Right hindlimb (tissue), 1 donor: Measurements from ENCODE around the gene SLCO4A1.

Experiments
- DNase-seq: peaks from one replicate; pipeline ENCODE4 v3.0.0-alpha.2; 2018

Gene SLCO4A1

DNA sequence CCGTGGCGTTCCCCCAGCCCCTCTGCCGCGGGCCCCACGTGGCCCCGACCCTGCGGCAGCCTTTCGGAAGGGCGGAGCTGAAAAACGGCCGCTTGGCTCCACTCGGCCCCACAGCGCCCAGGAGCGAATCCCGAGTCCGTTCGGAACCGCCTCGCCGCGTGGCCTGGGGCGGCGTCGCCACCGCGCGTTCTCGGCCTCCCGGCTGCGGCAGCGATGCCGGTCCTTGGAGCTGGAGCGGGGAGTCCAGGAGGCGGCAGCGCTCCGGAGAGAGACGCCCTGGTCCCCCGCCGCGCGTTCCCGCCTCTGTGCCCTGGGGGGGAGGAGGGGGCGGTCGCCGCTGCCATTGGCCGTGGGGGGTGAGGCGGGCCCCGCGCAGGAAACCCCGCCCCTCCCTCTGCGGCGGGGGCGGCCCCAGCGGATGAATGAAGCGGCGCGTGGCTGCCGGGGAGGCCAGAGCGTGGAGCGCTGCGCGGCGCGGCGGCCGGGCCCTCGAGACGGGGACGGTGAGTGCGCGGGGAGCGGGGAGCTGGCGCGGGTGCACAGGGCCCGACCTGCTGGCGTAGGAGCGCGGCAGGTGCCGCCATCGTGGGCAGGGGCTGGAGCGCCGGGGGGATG, at the start of gene SLCO4A1:
TSS of gene SLCO4A1 (plus strand) at position 453 of the 615 bp plus-strand sequence. CDS start 13,952 bp downstream, outside the sequence.
- peak; percentile 66 for DNase-seq

GRCh38 chr20:62592506-62593177, 49.7 kb upstream of the SLCO4A1 start:
- no peak for DNase-seq

DNA sequence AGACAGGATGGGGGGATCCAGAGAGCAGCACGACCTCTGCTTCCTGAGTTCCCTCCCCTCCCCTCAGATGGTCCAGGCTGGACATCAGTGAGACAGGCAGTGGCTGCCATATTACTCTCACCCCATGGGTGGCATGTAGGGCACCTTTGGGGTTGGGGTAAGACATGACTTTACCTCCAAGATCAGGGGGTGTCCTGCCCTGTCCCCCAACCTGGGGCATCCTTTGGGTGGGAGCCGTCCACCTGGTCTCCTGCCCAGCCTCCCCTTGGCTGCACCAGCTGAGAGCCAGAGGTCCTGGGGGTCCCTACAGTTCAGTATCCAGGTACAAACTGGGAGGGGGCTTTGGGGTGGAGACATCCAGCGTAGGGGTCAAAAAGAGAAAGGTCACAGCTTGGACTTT, 48.7 kb upstream of the SLCO4A1 start:
- DNase-seq, result no peak

GRCh38 chr20:62595069-62595468, 47.2 kb upstream of the SLCO4A1 start:
- DNase-seq, result no peak

- no peak for DNase-seq
These were observed 46.8 kb upstream of the SLCO4A1 start for GRCh38 chr20:62595491-62595890.

DNA sequence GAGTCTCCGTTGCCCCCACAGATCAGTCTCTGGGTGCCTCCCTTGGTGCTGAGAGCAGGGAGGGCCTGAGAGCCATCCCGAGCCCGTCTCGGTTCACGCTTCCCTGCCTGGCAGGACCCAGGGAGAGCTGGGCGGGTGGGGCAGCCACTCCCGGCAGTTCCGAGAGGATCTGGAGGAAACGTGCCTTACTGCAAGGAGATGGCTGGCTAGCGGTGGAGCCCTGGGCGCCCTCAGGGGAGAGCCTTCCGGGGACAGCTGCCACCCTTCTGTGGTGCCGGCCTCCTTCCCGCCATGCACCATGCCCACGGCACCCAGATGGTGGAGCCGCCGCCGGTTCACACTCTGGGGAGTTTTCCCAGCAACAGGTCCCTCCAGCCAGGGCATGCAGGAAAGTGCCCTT, 45.8 kb upstream of the SLCO4A1 start:
- DNase-seq, result no peak

GRCh38 chr20:62596921-62597320, 45.4 kb upstream of the SLCO4A1 start:
- no peak for DNase-seq

GRCh38 chr20:62597416-62598115, 44.7 kb upstream of the SLCO4A1 start:
- no peak for DNase-seq

- DNase-seq, result no peak
These were observed 43.5 kb upstream of the SLCO4A1 start for GRCh38 chr20:62598761-62599194.

DNA sequence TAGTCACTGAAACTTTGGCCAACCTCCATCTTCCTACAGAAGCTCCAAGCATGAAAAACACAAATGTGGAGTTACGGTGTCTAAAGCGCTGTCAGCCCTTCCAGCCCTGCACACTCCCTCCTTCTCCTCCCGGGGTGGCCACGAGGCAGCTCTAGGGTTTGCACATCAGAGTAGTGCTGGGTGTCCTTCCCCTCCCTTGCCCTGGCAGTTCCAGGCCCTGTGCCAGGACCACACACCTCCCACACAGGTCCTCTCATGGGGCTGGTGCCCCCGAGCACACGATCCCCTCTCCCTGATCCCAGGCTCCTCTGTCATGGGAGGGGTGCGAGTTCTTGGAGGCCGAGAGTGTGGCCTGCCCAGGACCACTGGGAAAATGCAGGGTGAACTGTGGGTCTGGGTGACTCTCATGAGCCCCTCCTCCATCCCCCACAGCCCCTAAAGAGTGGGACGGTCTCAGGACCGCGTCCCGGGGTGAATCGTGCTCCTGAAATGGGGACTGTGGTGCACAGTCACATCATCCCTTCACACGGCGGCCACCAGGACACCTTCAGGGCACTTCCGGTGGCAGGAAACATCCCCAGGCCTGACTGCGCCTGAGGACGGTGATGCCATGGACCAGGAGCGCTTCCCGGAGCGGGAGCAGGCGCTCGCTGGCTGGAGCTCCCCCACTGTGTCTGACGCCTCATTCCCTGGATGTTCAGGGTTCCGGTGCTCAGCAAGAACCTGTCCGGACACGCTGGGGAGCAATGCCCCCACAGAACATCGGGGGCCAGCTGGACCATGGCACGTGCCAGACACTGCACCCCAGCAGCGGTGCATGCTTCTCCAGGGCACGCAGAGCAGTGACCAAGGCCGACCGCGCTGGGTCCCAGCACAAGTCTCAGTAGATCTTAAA, 42.8 kb upstream of the SLCO4A1 start:
- no peak for DNase-seq

- no peak for DNase-seq
These were observed 41.1 kb upstream of the SLCO4A1 start for GRCh38 chr20:62601172-62601571.

DNA sequence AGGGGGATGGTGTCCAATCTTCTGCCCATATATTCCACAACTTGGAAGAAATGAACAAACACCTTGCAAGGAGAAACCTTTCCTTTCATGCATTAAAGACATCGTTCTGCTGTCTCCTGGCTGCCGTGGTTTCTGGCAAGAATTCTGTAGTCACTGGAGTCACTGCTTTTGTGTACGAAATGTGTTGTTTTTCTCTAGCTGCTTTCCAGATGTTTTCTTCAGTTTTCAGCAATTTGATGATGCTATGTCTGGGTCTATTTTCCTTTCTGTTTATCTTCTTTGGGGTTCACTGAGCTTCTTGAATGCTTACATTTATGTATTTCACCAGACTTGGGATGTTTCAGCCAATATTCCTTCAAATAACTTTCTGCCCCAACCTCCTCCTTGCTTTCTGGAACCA, 40.6 kb upstream of the SLCO4A1 start:
- no peak for DNase-seq

DNA sequence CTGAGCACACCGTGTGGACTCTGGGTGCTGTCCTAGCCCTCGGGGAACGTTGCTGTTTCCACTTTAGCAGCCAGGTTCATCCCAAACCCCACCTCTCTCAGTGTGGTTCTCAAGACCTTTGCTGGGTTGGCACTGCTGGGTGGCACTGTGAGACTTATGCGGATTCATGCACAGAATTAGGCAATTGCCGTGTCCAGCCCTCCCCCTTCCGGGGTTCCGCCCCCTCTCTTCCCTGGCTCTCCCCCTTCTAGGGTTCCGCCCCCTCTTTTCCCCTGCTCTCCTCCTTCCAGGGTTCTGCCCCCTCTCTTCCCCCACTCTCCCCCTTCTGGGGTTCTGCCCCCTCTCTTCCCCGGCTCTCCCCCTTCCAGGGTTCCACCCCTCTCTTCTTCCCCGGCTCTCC, 39.8 kb upstream of the SLCO4A1 start:
- no peak for DNase-seq

DNA sequence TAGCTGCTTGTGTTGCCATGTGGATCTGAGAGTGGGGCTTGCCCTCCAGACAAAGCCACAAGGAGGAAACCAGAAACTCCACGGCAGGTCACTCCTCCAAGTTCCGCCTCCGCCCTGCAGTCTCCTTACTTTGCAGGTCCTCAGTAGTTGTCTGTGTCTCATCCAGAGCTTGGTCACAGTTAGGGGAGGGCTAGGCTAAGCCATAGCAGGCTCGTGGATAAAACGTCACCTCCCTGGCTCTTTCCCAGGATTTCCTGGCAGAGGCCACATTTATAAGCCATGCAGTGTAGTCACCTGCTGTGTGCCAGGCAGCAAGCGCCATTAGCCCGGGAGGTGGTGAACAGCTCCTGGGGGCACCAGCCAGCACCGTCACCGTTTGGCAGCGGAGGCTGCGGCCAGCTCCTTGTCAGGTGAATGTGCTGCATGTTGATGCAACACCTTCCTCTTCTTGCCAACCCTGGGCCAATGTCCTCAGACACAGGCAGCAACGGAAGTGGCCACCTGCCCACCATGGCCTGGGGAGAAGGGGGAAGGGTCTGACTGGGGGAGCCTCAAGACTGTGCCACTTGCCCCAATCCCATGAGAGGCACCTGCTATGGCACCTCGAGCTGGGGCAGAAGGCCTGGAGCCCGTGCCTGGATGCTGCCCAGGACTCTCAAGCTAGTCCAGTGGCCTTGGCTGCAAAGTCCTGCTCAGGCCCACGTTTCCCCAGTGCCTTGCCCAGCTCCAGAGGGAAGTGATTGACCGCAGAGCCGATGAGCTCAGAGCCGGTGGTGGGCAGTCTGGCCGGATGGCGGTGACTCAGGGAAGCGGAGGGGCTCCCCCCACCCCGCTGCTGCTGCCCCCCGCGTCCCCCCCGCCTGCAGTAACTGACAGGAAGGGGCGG, 39.0 kb upstream of the SLCO4A1 start:
- no peak for DNase-seq

DNA sequence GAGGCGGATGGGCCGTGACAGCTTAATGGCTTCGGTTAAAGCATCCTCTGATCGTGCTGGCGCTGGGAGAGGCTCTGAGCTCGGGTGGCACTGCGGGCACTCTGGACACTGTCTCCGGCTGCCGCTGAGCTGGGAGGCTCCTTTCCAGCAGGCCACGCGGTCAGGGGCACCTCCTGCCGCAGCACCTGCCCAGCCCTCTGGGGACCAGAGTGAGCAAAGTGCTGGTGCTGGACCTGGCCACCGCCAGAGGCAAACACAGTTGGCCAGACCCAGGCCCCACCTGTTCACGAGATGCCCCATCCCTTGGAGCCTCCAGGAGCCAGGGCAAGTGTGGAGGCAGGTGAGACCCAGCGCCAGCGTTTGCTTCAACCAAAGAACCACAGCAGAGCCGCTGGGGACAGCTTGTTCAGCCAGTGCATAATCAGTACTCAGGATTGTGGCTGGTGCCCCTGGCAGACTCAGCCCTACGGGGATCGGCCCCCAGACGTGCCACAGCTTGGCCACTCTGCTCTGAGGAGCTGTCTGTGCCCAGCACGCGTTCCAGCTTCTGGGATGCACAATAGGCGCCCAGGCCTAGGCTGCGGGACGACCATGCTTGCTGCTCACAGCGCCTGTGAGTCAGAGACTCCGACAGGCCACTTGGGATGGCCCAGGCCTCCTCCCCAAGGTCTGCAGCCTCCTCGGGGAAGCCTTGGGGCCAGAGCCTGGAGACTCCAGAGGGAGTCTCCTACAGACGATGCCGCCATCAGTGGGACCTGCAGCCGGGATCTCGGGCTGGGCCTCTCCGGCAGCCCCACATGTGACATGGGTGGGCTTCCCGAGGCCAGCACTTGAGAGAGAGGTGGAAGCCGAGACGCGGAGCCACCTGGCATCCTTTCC, 38.2 kb upstream of the SLCO4A1 start:
- DNase-seq, result no peak

- no peak for DNase-seq
These were observed 37.5 kb upstream of the SLCO4A1 start for GRCh38 chr20:62604796-62605195.

GRCh38 chr20:62605236-62605943, 36.9 kb upstream of the SLCO4A1 start:
- no peak for DNase-seq

DNA sequence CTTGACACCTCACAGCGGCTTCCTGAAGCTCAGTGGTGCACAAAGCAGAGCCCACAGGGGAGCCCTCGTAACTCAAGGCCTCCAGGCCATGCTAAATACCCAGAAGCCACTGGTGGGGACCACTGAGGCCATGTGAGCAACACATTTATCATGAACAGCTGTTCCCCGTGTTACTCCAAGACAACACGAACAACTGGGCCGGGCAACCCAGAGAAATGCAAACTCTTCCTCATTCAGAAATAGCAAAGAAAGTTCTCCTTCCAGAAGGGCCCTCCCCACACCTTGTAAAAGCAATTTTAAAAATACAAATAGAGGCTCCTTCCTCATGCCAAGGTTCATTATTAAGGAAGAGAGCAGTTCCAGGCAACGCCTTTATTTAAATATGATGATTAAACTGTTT, 36.3 kb upstream of the SLCO4A1 start:
- DNase-seq, result no peak

DNA sequence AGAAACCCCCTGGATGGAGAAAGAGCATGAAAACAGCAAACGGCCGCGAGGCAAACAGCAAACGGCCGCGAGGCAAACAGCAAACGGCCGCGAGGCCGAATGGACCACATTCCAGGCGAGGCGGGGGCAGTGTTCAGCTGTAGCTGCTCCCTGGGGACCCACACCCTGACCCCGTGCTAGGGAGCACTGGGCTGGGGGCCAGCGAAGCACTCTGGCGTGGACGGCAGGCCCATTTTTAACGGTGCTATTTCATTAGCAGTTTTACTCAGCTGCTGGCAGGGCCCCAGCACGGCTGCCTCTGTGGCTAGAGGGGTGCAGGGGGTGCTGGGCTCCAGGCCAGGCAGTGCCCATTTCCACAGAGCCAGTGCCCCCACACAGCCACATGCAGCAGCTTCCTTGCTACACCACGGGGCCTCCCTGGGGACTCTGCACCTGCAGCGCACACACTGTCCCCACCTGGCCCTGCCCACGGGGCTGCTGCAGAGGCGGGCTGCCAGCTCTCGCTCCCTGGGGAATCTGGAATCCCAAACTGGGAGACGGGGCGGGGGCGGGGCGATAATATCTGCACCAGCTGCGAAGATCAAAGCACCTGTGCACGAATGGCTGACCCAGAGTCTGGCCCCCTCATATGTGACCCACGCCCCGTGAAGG, 35.6 kb upstream of the SLCO4A1 start:
- peak; percentile 58 for DNase-seq
